NCI-H1417 (cell line): ENCODE measurements around the gene ACSL3.
"Not testable (repeated sequence)": the region's sequence is repeated elsewhere in the genome, so short reads cannot be mapped to it uniquely, and the experiment has no call there.

Experiments used
- DNase-seq, 3 experiments: peaks; one replicate each; lab custom pipeline; 2025; lab: John Stamatoyannopoulos, UW

Gene ACSL3

GRCh38 chr2:222860740-222861410, at the start of gene ACSL3:
ACSL3 (plus strand) TSS chr2:222861036; CDS start chr2:222908773, 47,737 bp downstream.
- DNase-seq, result peak; percentile 85 to 96 (median 94)

GRCh38 chr2:222811828-222812227, 49.0 kb upstream of the ACSL3 start:
- no peak for DNase-seq

GRCh38 chr2:222813177-222813843, 47.5 kb upstream of the ACSL3 start:
- DNase-seq, result no peak

- DNase-seq, result no peak
These were observed 41.0 kb upstream of the ACSL3 start for GRCh38 chr2:222819722-222820333.

GRCh38 chr2:222823183-222823930, 37.5 kb upstream of the ACSL3 start:
- no peak for DNase-seq

- no peak for DNase-seq
These were observed 35.8 kb upstream of the ACSL3 start for GRCh38 chr2:222825031-222825430.

- no peak for DNase-seq
These were observed 33.4 kb upstream of the ACSL3 start for GRCh38 chr2:222827417-222827816.

GRCh38 chr2:222828572-222828971, 32.3 kb upstream of the ACSL3 start:
- DNase-seq, result no peak

GRCh38 chr2:222830164-222830563, 30.7 kb upstream of the ACSL3 start:
- DNase-seq, result no peak

- DNase-seq, result peak in 2 of 3 experiments; percentile 0 to 21
These were observed 27.4 kb upstream of the ACSL3 start for GRCh38 chr2:222833410-222833809.

- DNase-seq, result peak in 2 of 3 experiments; percentile 27 to 58
These were observed 25.6 kb upstream of the ACSL3 start for GRCh38 chr2:222835143-222835822.

- no peak for DNase-seq
These were observed 25.0 kb upstream of the ACSL3 start for GRCh38 chr2:222835823-222836151.

GRCh38 chr2:222837643-222838056, 23.2 kb upstream of the ACSL3 start:
- DNase-seq, result no peak

- no peak for DNase-seq
These were observed 20.6 kb upstream of the ACSL3 start for GRCh38 chr2:222840060-222840802.

GRCh38 chr2:222842491-222843174, 18.2 kb upstream of the ACSL3 start:
- DNase-seq, result no peak

- no peak for DNase-seq
These were observed 16.5 kb upstream of the ACSL3 start for GRCh38 chr2:222844323-222844722.

- DNase-seq, result not testable (repeated sequence)
These were observed 15.5 kb upstream of the ACSL3 start for GRCh38 chr2:222845314-222845713.

GRCh38 chr2:222846003-222846402, 14.8 kb upstream of the ACSL3 start:
- DNase-seq, result no peak

- DNase-seq, result not testable (repeated sequence)
These were observed 12.8 kb upstream of the ACSL3 start for GRCh38 chr2:222848031-222848430.

- DNase-seq, result no peak
These were observed 12.0 kb upstream of the ACSL3 start for GRCh38 chr2:222848862-222849261.
